ENCODE results near the gene ZNF428. TPM values are rescaled to one million over a fixed set of nuclear protein-coding genes. Genes with fewer than 3 reads are reported as not detected.

The ZNF428 gene
- total and polyA plus RNA-seq, 2 donors from 2014 or later = 44.3 to 95.4 TPM

GRCh38 chr19:43595999-43596841 lies 23.2 kb downstream of the ZNF428 start, which contains the start of the genes IRGQ and ZNF576:
TSS of gene IRGQ (minus strand) at chr19:43596134. CDS start at chr19:43595338, 796 bp downstream.
TSS of gene ZNF576 (plus strand) at chr19:43596595. CDS start at chr19:43597109, 514 bp downstream.
- no peaks in the 10 kb centered on the region for H3K27me3 ChIP-seq (ENCODE audit: control insufficient read depth, insufficient read depth, low read length)
- H3K9ac ChIP-seq (ENCODE audit: low read length in 3 of 3) = peak within 1 kb of the TSS; percentile 78 to 96 (median 92)
- H3K9me3 ChIP-seq (ENCODE audit: control insufficient read depth in 2 of 3, insufficient read depth in 1 of 3, low read length in 3 of 3) = no peaks in the 10 kb centered on the region
- intact Hi-C loops (cut with DNase I) = no loop called here
- H3K4me3 ChIP-seq (ENCODE audit: low read length in 3 of 3) = peak within 1 kb of the TSS; percentile 90 to 95 (median 91)
- FAIRE-seq = peak; percentile 97
- H3K36me3 ChIP-seq (ENCODE audit: control insufficient read depth in 2 of 3, insufficient read depth in 3 of 3, low read length in 3 of 3) = peaks cover 0 to 13% (median 6%) of the 10 kb centered on the region in 3 donors
- peak within 1 kb of the TSS; percentile 99 for H3K27ac ChIP-seq (ENCODE audit: low read depth in 2 of 2, low read length in 2 of 2)
- no peak for TF ChIP-seq CTCF (IDR thresholded peaks at IDR 0.05; ENCODE audit: borderline replicate concordance, extremely low read depth, insufficient read depth)
- peak; percentile 100 for DNase-seq
- peaks cover 3 to 28% (median 23%) of the 10 kb centered on the region in 3 donors for H3K4me1 ChIP-seq (ENCODE audit: control insufficient read depth in 2 of 3, insufficient read depth in 2 of 3, low read depth in 1 of 3, low read length in 3 of 3)

DNA sequence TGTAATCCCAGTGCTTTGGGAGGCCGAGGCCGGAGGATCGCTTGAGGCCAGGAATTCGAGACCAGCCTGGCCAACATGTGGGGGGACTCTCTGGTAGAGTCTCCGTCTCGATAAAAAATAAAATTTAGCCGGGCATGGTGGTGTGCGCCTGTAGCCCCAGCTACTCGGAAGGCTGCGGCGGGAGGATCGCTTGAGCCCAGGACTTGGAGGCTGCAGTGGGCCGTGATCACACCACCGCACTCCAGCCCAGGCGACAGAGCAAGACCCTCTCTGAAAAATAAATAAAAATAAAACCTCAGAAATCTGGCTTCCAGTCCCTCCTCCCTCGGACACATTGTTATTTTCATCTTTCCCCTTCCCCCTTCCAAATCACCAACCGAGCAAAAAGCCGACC lies 23.8 kb downstream of the ZNF428 start:
- Histone ChIP-seq H3K36me3 (ENCODE audit: control insufficient read depth in 2 of 3, insufficient read depth in 3 of 3, low read length in 3 of 3) (peaks cover 0 to 13% (median 6%) of the 10 kb centered on the region in 3 donors), H3K9ac (ENCODE audit: low read length in 3 of 3) (peak overlapping the region; percentile 78 to 92 (median 79)), H3K27ac (ENCODE audit: low read depth in 2 of 2, low read length in 2 of 2) (peak overlapping the region; percentile 78 to 87), H3K27me3 (ENCODE audit: control insufficient read depth, insufficient read depth, low read length) (no peaks in the 10 kb centered on the region), H3K4me1 (ENCODE audit: control insufficient read depth in 2 of 3, insufficient read depth in 2 of 3, low read depth in 1 of 3, low read length in 3 of 3) (peaks cover 3 to 28% (median 23%) of the 10 kb centered on the region in 3 donors), H3K4me3 (ENCODE audit: low read length in 3 of 3) (peak overlapping the region; percentile 86 to 91 (median 90)), H3K9me3 (ENCODE audit: control insufficient read depth in 2 of 3, insufficient read depth in 1 of 3, low read length in 3 of 3) (no peaks in the 10 kb centered on the region)
- FAIRE-seq (no peak), DNase-seq (no peak)
- TF ChIP-seq CTCF (IDR thresholded peaks at IDR 0.05; ENCODE audit: borderline replicate concordance, extremely low read depth, insufficient read depth) = no peak
- intact Hi-C loops (cut with DNase I) = no loop called here

GRCh38 chr19:43594710-43595604 lies 24.5 kb downstream of the ZNF428 start:
- H3K9me3 ChIP-seq (ENCODE audit: control insufficient read depth in 2 of 3, insufficient read depth in 1 of 3, low read length in 3 of 3) = no peaks in the 10 kb centered on the region
- H3K9ac ChIP-seq (ENCODE audit: low read length in 3 of 3) = peak overlapping the region; percentile 78 to 92 (median 79)
- DNase-seq (peak; percentile 72 to 89 (median 84)), FAIRE-seq (no peak)
- H3K36me3 ChIP-seq (ENCODE audit: control insufficient read depth in 2 of 3, insufficient read depth in 3 of 3, low read length in 3 of 3) = peaks cover 0 to 13% (median 7%) of the 10 kb centered on the region in 3 donors
- H3K27ac ChIP-seq (ENCODE audit: low read depth in 2 of 2, low read length in 2 of 2) = peak overlapping the region; percentile 78 to 87
- peaks cover 3 to 28% (median 23%) of the 10 kb centered on the region in 3 donors for H3K4me1 ChIP-seq (ENCODE audit: control insufficient read depth in 2 of 3, insufficient read depth in 2 of 3, low read depth in 1 of 3, low read length in 3 of 3)
- TF ChIP-seq CTCF (IDR thresholded peaks at IDR 0.05; ENCODE audit: borderline replicate concordance, extremely low read depth, insufficient read depth) = peak; percentile 68
- H3K27me3 ChIP-seq (ENCODE audit: control insufficient read depth, insufficient read depth, low read length) = no peaks in the 10 kb centered on the region
- intact Hi-C loops (cut with DNase I) = no loop called here
- H3K4me3 ChIP-seq (ENCODE audit: low read length in 3 of 3) = peak overlapping the region; percentile 86 to 91 (median 90)

Data from kidney (tissue), 14 donors.